ENCODE results near the gene BTBD18. TPM values are rescaled to one million over a fixed set of nuclear protein-coding genes. Genes with fewer than 3 reads are reported as not detected.

Gene BTBD18
- total RNA-seq, 4 donors from 2014 or later, result not detected

DNA sequence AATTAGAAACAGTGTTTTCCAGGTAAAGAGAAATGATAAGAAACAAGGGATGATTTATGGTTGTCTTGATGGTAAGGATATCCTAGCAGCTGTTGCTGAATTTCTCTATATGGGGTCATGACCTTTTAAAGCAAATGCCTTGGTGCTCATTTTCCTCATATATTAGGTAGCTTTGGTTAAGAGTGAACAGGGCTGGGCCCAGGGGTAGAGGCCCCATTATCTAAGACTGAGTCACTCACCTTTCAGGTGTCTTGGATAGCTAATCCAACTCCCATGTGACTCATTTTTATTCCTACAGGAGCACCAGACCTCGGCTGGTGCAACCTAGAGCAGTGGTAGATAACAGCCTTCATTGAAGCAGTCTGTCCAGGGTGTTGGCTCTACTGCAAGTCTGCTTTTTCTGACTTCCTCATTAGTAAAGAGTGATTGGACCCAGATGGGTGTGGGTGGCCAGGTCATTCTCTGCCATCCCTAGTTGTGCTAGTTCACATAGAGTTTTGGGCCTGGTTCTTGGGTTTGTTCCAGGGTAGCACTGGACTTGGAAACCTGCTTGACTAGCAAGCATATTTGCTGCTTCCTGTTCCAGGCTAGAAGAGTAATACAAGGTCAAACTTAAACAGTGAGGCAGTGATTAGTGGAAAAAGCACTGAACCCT lies 47.4 kb upstream of the BTBD18 start:
- intact Hi-C loops (cut with DNase I; ENCODE audit: low total_unique reads), result loop anchor here (2.0 to 10.0 kb wide), 2 partner anchors 38 to 234 kb away; partner anchors contain the start of genes CTNND1 and UBE2L6
- peaks cover 0 to 63% of the 10 kb centered on the region in 2 donors for H3K36me3 ChIP-seq

GRCh38 chr11:57793351-57794115 lies 41.9 kb upstream of the BTBD18 start:
- no peaks in the 10 kb centered on the region for H3K27me3 ChIP-seq
- no peaks in the 10 kb centered on the region for H3K9me3 ChIP-seq
- intact Hi-C loops (cut with DNase I; ENCODE audit: low total_unique reads), result loop anchor here (10.0 kb wide), 1 partner anchor 229 kb away; the partner anchor contains the start of gene UBE2L6
- peaks cover 0 to 41% of the 10 kb centered on the region in 2 donors for H3K36me3 ChIP-seq
- H3K4me3 ChIP-seq, result no peak overlapping the region
- in situ Hi-C loops (cut with MboI; ENCODE audit: low sequenced_read_pairs in 4 of 4), result no loop called here
- H3K4me1 ChIP-seq, result peaks cover 30 to 35% of the 10 kb centered on the region in 2 donors
- peak overlapping the region in 3 of 4 donors; percentile 40 to 46 (median 41) for H3K27ac ChIP-seq
- ATAC-seq (no peak), DNase-seq (no peak)
- TF ChIP-seq, protein P1, sequence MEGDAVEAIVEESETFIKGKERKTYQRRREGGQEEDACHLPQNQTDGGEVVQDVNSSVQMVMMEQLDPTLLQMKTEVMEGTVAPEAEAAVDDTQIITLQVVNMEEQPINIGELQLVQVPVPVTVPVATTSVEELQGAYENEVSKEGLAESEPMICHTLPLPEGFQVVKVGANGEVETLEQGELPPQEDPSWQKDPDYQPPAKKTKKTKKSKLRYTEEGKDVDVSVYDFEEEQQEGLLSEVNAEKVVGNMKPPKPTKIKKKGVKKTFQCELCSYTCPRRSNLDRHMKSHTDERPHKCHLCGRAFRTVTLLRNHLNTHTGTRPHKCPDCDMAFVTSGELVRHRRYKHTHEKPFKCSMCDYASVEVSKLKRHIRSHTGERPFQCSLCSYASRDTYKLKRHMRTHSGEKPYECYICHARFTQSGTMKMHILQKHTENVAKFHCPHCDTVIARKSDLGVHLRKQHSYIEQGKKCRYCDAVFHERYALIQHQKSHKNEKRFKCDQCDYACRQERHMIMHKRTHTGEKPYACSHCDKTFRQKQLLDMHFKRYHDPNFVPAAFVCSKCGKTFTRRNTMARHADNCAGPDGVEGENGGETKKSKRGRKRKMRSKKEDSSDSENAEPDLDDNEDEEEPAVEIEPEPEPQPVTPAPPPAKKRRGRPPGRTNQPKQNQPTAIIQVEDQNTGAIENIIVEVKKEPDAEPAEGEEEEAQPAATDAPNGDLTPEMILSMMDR (IDR thresholded peaks at IDR 0.05 in 4 of 5, conservative IDR thresholded peaks at IDR 0.05 in 1 of 5), result no peak
- TF ChIP-seq POLR2A (IDR thresholded peaks at IDR 0.05), result no peak

More for the DNA sequence above, 47.4 kb upstream of the BTBD18 start:
- in situ Hi-C loops (cut with MboI; ENCODE audit: low sequenced_read_pairs in 4 of 4), result no loop called here
- Histone ChIP-seq H3K27ac (peak overlapping the region; percentile 53 to 71 (median 62)), H3K4me1 (peaks cover 29 to 45% of the 10 kb centered on the region in 2 donors), H3K4me3 (no peak overlapping the region), H3K27me3 (no peaks in the 10 kb centered on the region), H3K9me3 (no peaks in the 10 kb centered on the region)
- ATAC-seq (peak; percentile 48 to 65), DNase-seq (peak in 1 of 2 donors; percentile 24)
- TF ChIP-seq POLR2A (IDR thresholded peaks at IDR 0.05), result no peak
- TF ChIP-seq, protein P1 (IDR thresholded peaks at IDR 0.05 in 4 of 5, conservative IDR thresholded peaks at IDR 0.05 in 1 of 5), result no peak

DNA sequence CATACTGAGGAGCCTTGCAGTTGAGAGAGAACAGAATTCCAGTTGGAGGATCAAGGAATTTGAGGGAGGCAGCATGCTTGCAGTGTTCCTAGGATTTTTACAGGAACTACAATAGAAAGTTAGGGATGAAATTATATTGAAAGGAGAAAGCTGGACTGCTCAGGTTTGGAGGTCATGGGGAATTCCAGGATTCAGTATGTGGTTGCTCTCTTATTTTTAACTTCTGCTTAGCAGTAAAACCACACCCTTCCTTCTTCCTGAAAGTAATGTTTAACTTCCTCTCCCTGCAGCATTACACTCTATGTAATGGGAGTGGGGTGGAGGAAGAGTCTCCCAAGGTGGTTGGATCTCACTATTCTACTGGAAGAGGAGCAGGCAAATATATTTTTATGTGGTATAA lies 41.3 kb upstream of the BTBD18 start:
- intact Hi-C loops (cut with DNase I; ENCODE audit: low total_unique reads), result loop anchor here (10.0 kb wide), 1 partner anchor 228 kb away; the partner anchor contains the start of gene UBE2L6
- H3K36me3 ChIP-seq, result peaks cover 0 to 35% of the 10 kb centered on the region in 2 donors

GRCh38 chr11:57792060-57792541 lies 40.5 kb upstream of the BTBD18 start:
- H3K4me1 ChIP-seq, result peaks cover 42 to 46% of the 10 kb centered on the region in 2 donors
- no peak overlapping the region for H3K4me3 ChIP-seq
- no peak for TF ChIP-seq POLR2A (IDR thresholded peaks at IDR 0.05)
- TF ChIP-seq, protein P1 (IDR thresholded peaks at IDR 0.05 in 4 of 5, conservative IDR thresholded peaks at IDR 0.05 in 1 of 5), result no peak
- no peaks in the 10 kb centered on the region for H3K27me3 ChIP-seq
- DNase-seq (peak in 1 of 2 donors; percentile 50), ATAC-seq (no peak)
- intact Hi-C loops (cut with DNase I; ENCODE audit: low total_unique reads), result loop anchor here (10.0 kb wide), 1 partner anchor 227 kb away; the partner anchor contains the start of gene UBE2L6
- peak overlapping the region; percentile 40 to 48 (median 44) for H3K27ac ChIP-seq
- H3K36me3 ChIP-seq, result peaks cover 0 to 30% of the 10 kb centered on the region in 2 donors
- in situ Hi-C loops (cut with MboI; ENCODE audit: low sequenced_read_pairs in 4 of 4), result no loop called here
- H3K9me3 ChIP-seq, result no peaks in the 10 kb centered on the region

More for the DNA sequence above, 41.3 kb upstream of the BTBD18 start:
- H3K4me3 ChIP-seq, result no peak overlapping the region
- DNase-seq (no peak), ATAC-seq (peak; percentile 45 to 52)
- in situ Hi-C loops (cut with MboI; ENCODE audit: low sequenced_read_pairs in 4 of 4), result no loop called here
- no peak for TF ChIP-seq POLR2A (IDR thresholded peaks at IDR 0.05)
- TF ChIP-seq, protein P1 (IDR thresholded peaks at IDR 0.05 in 4 of 5, conservative IDR thresholded peaks at IDR 0.05 in 1 of 5), result no peak
- H3K9me3 ChIP-seq, result no peaks in the 10 kb centered on the region
- peak overlapping the region; percentile 40 to 48 (median 44) for H3K27ac ChIP-seq
- no peaks in the 10 kb centered on the region for H3K27me3 ChIP-seq
- peaks cover 35 to 39% of the 10 kb centered on the region in 2 donors for H3K4me1 ChIP-seq
